ENCODE results near the gene GMDS. TPM values are rescaled to one million over a fixed set of nuclear protein-coding genes. Genes with fewer than 3 reads are reported as not detected.

The GMDS gene
- total and polyA plus RNA-seq, 2 of the 8 experiments (the other 6 are each of a cell fraction or from before 2014, with no cell fraction given): 16.8 to 50.0 TPM

DNA sequence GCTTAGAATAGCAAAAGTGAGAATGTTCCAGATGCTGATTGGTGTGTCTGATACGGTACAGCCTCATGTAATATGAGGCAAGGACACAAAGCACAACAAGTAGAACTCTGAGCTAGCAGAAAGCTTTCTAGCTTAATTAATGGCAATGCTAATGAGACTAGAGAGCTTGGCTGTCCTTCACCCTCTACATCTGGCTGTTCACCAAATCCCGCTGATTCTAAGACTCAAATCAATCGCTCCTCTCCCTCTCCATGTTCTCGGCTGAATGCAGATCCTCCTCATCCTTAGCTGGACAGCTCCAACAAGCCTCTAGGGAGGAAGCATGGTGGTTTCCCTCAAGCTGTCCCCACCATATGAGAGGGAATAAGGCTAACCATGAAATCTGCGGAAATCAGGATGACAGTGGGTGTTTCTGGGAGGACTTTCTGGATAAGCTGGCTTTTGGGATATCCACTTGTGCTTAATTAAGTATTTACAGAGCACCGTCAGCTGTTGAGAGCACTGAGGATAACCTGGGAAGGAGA is 506.8 kb downstream of the GMDS start (continued):
- TF ChIP-seq SUZ12 (IDR thresholded peaks at IDR 0.05; ENCODE audit: low read length) (no peak), POLR2AphosphoS5 (IDR thresholded peaks at IDR 0.05; ENCODE audit: low read depth, low read length) (no peak), PHF8 (conservative IDR thresholded peaks at IDR 0.05; ENCODE audit: low read depth, low read length) (no peak), TEAD4 (IDR thresholded peaks at IDR 0.05; ENCODE audit: low read depth, low read length) (no peak), GABPA (IDR thresholded peaks at IDR 0.05; ENCODE audit: borderline replicate concordance, insufficient read depth, low read length) (no peak), TCF12 (IDR thresholded peaks at IDR 0.05; ENCODE audit: low read depth, low read length) (no peak), JUN (IDR thresholded peaks at IDR 0.05; ENCODE audit: low read depth, low read length) (no peak)
